ENCODE measurements around the gene DAND5. TPM values are rescaled to one million over a fixed set of nuclear protein-coding genes. Genes with fewer than 3 reads are reported as not detected.
A peak's percentile ranks its signal among the peaks of the same experiment; 100 is the strongest.
"Not testable (repeated sequence)": the region's sequence is repeated elsewhere in the genome, so short reads cannot be mapped to it uniquely, and the experiment has no call there.

Gene DAND5
- total RNA-seq, 2 experiments from 2014 or later, result 0.13 to 0.15 TPM

DNA sequence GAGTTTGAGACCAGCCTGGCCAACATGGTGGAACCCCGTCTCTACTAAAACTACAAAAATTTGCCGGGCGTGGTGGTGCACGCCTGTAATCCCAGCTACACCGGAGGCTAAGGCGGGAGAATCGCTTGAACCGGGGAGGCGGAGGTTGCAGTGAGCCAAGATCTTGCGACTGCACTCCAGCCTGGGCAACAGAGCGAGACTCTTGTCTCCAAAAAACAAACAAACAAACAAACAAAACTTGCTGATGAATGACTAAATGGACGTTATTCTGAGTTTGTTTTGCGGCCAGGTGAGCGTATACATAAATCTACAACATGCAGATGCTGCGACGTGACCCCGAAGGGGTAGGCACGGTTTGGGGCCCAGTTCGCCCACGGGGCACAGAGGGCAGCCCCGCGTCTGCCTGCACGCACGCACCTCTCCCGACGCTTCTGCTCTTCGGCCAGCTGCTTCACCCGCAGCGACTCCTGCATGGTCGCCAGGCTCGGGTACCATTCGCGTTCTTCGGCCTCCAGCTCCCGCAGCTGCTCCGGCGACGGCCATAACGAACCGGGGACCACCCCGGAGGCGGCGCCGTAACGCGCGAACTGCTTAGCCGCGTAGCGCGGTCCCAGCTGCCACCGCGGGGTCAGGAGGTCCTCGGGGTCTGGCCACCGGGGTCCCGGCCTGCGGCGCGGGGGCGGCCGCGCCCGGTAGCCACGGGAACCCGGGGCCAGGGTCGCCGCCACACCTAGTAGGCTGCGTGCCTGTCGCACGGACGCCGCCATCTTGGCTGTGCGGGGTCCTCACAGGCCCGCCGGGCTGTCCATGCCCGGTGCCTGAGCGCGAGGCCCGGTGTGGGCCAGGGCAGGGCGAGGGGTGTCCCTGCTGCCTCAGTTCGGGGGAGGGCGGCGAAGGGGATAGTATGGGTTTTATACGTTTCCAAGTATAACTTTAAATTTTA lies 12.7 kb upstream of the DAND5 start, which contains the start of gene GADD45GIP1:
Gene GADD45GIP1 (minus strand): TSS at position 778 of the 943 bp plus-strand sequence. CDS start 11 bp downstream, at position 767.
- Mint-ChIP-seq H3K4me1 (peaks cover 34% of the 10 kb centered on the region), H3K4me3 (peak within 1 kb of the TSS; percentile 85), H3K27me3 (peaks cover 2% of the 10 kb centered on the region), H3K9me3 (no peaks in the 10 kb centered on the region), H3K36me3 (ENCODE audit: low read depth) (peaks cover 30% of the 10 kb centered on the region), H3K27ac (peak within 1 kb of the TSS; percentile 93)
- ChIA-PET POLR2A (interaction anchor here (0.8 to 5.1 kb wide), 9 partner anchors 8 to 211 kb away, joined by 3 to 43 read pairs (median 8); partner anchors contain the start of genes CALR, FARSA, GCDH and RAD23A), CTCF (interaction anchor here (0.5 to 5.4 kb wide), 3 partner anchors 8 to 238 kb away, joined by 3 to 45 read pairs (median 3); no protein-coding TSS in a partner anchor)
- DNase-seq, result peak; percentile 86

DNA sequence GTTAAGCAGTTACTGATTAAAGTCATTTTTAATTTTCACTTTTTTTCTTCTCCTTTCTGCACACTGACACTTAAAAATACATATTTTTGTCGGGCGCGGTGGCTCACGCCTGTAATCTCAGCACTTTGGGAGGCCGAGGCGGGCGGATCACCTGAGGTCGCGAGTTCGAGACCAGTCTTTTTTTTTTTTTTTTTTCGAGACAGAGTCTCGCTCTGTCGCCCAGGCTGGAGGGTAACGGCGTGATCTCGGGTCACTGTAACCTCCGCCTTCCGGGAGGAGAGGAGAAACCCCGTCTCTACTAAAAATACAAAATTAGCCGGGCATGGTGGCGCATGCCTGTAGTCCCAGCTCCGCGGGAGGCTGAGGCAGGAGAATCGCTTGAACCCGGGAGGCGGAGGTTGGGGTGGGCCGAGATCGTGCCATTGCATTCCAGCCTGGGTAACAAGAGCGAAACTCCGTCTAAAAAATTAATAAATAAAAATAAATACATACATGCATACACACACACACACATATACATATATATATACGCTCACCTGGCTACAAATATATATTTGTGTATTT lies 11.9 kb upstream of the DAND5 start:
- CTCF ChIA-PET, result interaction anchor here (0.5 to 5.4 kb wide), 3 partner anchors 7 to 237 kb away, joined by 3 to 45 read pairs (median 4); no protein-coding TSS in a partner anchor
- DNase-seq, H3K9me3 Mint-ChIP-seq, H3K27me3 Mint-ChIP-seq: not testable (repeated sequence)
- Mint-ChIP-seq H3K4me1 (peaks cover 34% of the 10 kb centered on the region), H3K27ac (peak overlapping the region; percentile 93), H3K4me3 (peak overlapping the region; percentile 83), H3K36me3 (ENCODE audit: low read depth) (peaks cover 24% of the 10 kb centered on the region)
- POLR2A ChIA-PET, result interaction anchor here (1.0 to 5.1 kb wide), 7 partner anchors 11 to 210 kb away, joined by 3 to 43 read pairs (median 8); partner anchors contain the start of genes CALR, FARSA, GCDH and RAD23A

DNA sequence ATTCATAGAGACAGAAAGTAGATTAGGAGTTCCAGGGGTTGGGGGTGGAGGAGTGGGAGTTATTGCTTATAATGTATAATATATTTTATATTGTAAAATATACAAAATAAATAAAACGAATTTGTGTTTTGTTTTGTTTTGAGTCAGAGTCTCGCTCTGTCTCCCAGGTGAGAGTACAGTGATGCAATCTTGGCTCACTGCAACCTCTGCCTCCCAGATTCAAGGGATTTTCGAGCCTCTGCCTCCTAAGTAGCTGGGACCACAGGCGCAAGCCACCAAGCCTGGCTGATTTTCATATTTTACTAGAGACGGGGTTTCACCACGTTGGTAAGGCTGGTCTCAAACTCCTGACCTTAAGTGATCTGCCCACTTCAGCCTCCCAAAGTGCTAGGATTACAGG lies 9.9 kb upstream of the DAND5 start:
- no peaks in the 10 kb centered on the region for H3K9me3 Mint-ChIP-seq
- H3K27ac Mint-ChIP-seq, result no peak overlapping the region
- peaks cover 9% of the 10 kb centered on the region for H3K36me3 Mint-ChIP-seq (ENCODE audit: low read depth)
- POLR2A ChIA-PET, result no interaction called here
- no peak overlapping the region for H3K4me3 Mint-ChIP-seq
- CTCF ChIA-PET, result no interaction called here
- DNase-seq, result no peak
- peaks cover 25% of the 10 kb centered on the region for H3K4me1 Mint-ChIP-seq
- H3K27me3 Mint-ChIP-seq, result peaks cover 7% of the 10 kb centered on the region

DNA sequence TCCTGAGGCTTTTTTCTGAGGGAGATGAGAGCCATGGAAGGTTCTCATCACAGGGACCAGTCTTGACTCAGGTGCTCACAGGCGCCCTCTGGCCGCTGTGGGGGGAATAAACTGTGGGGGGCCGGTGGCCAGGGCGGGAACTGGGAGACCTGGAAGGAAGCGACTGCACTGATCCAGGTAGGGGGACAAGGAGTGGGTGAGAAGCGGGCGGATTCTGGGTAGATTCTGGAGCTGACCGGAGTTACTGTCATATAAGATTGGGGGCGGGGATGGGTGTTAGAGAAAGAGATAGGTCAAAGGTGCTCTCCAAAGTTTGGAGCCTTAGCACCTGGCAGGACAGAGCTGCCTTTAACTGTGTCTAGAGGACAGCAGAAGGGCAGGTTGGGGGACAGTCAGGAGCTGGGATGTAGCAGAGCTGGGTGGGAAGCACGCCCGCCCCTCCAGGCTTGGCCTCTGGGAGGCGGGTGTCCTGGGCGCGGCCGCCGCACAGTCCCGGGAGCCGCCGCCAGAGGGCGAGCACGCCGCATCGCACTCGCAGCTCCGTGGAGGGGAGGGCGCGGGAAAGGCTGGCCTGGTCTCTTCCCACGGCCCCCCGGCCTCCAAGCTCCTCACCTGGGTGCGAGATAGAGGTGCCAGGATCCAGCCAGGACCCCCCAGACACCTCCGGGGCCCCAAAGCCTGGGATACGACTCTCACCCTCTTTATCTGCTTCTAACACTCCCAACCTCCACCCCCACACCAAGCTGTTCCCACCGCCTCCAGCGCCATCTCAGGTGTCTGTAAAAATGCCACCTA lies 4.2 kb upstream of the DAND5 start:
- DNase-seq, result peak; percentile 85
- Mint-ChIP-seq H3K36me3 (ENCODE audit: low read depth) (no peaks in the 10 kb centered on the region), H3K4me3 (peak overlapping the region; percentile 90), H3K27ac (peak overlapping the region; percentile 79), H3K27me3 (peaks cover 5% of the 10 kb centered on the region), H3K4me1 (peaks cover 8% of the 10 kb centered on the region), H3K9me3 (no peaks in the 10 kb centered on the region)
- ChIA-PET CTCF (interaction anchor here (0.5 to 5.8 kb wide), 71 partner anchors 11 to 1064 kb away, joined by 3 to 88 read pairs (median 4); partner anchors contain the start of genes CALR, DHPS, DNASE2 and FARSA), POLR2A (interaction anchor here (0.8 to 2.1 kb wide), 14 partner anchors 10 to 313 kb away, joined by 3 to 13 read pairs (median 4); partner anchors contain the start of genes CALR, FARSA, GCDH and RAD23A)

DNA sequence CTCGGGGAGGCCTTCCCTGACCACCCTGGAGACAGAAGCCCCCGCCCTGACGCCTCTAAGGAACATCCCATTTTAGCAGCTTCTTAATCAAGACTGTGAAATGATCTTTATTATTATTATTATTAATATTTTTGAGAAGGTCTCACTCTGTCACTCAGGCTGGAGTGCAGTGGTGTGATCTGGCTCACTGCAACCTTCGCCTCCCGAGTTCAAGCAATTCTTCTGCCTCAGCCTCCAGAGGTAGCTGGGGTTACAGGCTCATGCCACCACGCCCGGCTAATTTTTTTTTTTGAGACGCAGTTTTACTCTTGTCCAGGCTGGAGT lies 3.6 kb upstream of the DAND5 start:
- Mint-ChIP-seq H3K9me3 (no peaks in the 10 kb centered on the region), H3K4me1 (peaks cover 8% of the 10 kb centered on the region), H3K27me3 (peaks cover 5% of the 10 kb centered on the region), H3K36me3 (ENCODE audit: low read depth) (no peaks in the 10 kb centered on the region), H3K4me3 (peak overlapping the region; percentile 53), H3K27ac (no peak overlapping the region)
- ChIA-PET POLR2A (interaction anchor here (0.8 to 2.1 kb wide), 14 partner anchors 11 to 312 kb away, joined by 3 to 13 read pairs (median 4); partner anchors contain the start of genes CALR, FARSA, GCDH and RAD23A), CTCF (interaction anchor here (0.5 to 5.8 kb wide), 65 partner anchors 11 to 1064 kb away, joined by 3 to 88 read pairs (median 4); partner anchors contain the start of genes CALR, DHPS, DNASE2 and FARSA)
- DNase-seq, result no peak

DNA sequence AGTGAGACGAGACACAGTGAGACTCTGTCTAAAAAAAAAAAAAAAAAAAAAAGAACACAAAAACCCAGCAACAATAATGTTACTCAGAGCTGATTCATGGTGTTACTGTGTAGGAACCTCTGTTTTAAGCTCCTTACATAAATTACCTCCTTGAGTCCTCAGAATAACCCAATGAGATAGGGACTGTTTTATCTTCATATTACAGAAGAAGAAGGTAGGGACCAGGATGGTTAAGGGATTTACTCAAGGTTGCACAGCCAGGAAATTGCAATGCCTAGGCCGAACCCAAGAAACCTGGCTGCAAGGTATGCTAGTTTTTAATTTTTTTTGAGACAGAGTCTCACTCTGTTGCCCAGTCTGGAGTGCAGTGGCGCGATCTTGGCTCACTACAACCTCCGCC lies 1.5 kb upstream of the DAND5 start:
- CTCF ChIA-PET, result interaction anchor here (0.7 to 5.8 kb wide), 9 partner anchors 9 to 871 kb away, joined by 3 to 88 read pairs (median 3); no protein-coding TSS in a partner anchor
- Mint-ChIP-seq H3K4me1 (peaks cover 8% of the 10 kb centered on the region), H3K9me3 (no peaks in the 10 kb centered on the region), H3K4me3 (no peak overlapping the region), H3K27me3 (peaks cover 3% of the 10 kb centered on the region), H3K36me3 (ENCODE audit: low read depth) (no peaks in the 10 kb centered on the region), H3K27ac (no peak overlapping the region)
- POLR2A ChIA-PET, result interaction anchor here (1.0 kb wide), 1 partner anchor 125 kb away, joined by 3 read pairs; no protein-coding TSS in a partner anchor
- DNase-seq, result no peak

DNA sequence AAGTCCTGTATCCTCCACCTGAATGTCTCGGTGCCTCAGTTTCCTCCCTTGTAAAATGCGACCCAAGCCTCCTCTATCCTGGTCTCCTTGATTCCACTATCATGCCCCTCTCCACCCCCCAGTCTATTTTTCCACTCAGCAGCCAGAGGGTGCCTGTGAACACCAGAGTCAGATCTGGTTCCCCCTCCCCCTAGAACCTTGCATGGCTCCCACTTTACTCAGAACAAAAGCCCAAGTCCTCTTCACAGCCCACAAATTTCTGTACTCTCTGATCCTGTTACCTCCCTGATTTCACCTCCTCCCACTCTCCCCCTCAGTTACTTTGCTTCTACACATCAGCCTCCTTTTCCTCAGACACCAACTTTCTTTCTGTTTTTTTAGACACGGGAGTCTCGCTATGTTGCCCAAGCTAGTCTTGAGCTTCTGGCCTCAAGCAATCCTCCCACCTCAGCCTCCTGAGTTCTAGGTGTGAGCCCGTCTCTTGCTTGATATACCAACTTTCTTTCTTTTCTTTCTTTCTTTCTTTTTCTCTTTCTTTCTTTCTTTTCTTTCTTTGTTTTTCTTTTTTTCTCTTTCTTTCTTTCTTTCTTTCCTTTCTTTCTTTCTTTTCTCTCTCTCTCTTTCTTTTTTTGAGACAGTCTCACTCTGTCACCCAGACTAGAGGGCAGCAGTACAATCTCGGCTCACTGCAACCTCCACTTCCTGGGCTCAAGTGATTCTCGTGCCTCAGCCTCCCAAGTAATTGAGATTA lies 869 bp downstream of the DAND5 start:
- ChIA-PET POLR2A (no interaction called here), CTCF (interaction anchor here (5.8 kb wide), 1 partner anchor 7 kb away, joined by 88 read pairs; no protein-coding TSS in a partner anchor)
- no peaks in the 10 kb centered on the region for H3K27me3 Mint-ChIP-seq
- no peak overlapping the region for H3K4me3 Mint-ChIP-seq
- H3K36me3 Mint-ChIP-seq (ENCODE audit: low read depth), result no peaks in the 10 kb centered on the region
- H3K27ac Mint-ChIP-seq, result no peak overlapping the region
- no peaks in the 10 kb centered on the region for H3K9me3 Mint-ChIP-seq
- DNase-seq, result no peak
- peaks cover 4% of the 10 kb centered on the region for H3K4me1 Mint-ChIP-seq

DNA sequence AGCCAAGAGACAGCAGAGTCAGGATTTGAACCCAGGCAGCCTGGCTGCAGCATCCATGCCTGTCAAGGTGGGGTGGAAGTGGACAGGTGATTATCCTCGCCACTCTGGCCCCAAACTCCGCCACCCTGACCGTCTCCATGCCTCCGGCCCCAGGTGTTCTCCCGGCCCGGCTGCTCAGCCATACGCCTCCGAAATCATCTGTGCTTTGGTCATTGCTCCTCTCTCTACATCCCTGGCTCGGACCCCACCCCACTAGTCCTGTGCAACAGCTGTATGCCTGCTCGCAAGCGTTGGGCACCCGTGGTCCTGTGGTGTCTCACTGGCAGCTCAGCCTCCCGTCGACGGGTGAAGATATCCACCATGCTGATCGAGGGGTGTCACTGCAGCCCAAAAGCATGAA lies 3.9 kb downstream of the DAND5 start:
- H3K4me3 Mint-ChIP-seq, result no peak overlapping the region
- CTCF ChIA-PET, result interaction anchor here (3.1 to 7.7 kb wide), 2 partner anchors 6 to 88 kb away, joined by 10 to 88 read pairs; partner anchors contain the start of gene DAND5

DNA sequence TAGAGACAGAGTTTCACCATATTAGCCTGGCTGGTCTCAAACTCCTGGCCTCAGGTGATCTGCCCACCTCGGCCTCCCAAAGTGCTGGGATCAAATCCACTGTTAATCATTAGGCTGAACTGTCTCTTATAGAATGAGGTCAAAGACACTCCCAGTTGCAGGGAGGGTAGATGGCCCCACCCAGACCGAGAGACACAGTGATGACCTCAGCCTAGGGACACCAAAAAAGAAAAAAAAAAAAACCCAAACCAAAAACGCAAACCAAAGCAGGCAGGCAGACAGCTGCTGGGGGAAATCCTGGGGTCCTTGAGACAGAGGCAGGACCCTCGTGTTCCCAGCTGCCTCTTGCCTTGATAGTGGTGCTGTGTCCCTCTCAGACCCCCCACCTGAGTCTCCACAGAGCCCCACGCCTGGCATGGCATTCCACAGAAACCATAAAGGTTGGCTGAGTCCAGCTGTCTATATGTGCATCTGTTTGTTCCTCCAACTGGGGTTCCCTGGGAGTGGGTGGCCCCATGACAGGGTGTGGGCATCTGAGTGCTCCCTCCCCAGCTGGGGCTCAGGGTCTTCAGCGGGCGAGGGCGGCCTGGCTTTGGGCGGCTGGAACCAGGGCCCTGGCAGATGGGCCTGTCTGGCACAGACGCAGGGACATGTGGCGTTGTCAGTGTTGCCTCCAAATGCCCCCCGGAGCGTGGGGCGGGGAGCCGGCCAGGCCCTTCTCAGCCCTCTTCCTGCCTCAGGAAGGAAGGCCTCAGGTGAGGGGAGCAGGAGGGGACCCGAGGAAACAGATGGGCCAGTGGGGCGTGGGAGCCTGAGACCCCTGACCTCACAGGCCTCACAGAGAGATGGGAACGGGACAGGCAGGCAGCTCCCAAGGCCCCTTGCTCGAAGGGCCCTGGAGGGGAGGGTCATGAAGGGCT lies 5.2 kb downstream of the DAND5 start:
- Mint-ChIP-seq H3K27ac (no peak overlapping the region), H3K4me3 (no peak overlapping the region), H3K36me3 (ENCODE audit: low read depth) (no peaks in the 10 kb centered on the region), H3K9me3 (no peaks in the 10 kb centered on the region), H3K27me3 (peaks cover 5% of the 10 kb centered on the region), H3K4me1 (no peaks in the 10 kb centered on the region)
- ChIA-PET CTCF (interaction anchor here (1.6 to 7.7 kb wide), 4 partner anchors 7 to 121 kb away, joined by 4 to 88 read pairs (median 38); partner anchors contain the start of gene DAND5), POLR2A (interaction anchor here (0.6 to 0.8 kb wide), 2 partner anchors 11 to 183 kb away, joined by 3 read pairs; no protein-coding TSS in a partner anchor)
- DNase-seq, result no peak

More for the DNA sequence above, 3.9 kb downstream of the DAND5 start:
- H3K4me1 Mint-ChIP-seq, result no peaks in the 10 kb centered on the region
- H3K9me3 Mint-ChIP-seq, result no peaks in the 10 kb centered on the region
- no peaks in the 10 kb centered on the region for H3K36me3 Mint-ChIP-seq (ENCODE audit: low read depth)
- no peak for DNase-seq
- H3K27me3 Mint-ChIP-seq, result peaks cover 5% of the 10 kb centered on the region
- POLR2A ChIA-PET, result no interaction called here
- no peak overlapping the region for H3K27ac Mint-ChIP-seq

DNA sequence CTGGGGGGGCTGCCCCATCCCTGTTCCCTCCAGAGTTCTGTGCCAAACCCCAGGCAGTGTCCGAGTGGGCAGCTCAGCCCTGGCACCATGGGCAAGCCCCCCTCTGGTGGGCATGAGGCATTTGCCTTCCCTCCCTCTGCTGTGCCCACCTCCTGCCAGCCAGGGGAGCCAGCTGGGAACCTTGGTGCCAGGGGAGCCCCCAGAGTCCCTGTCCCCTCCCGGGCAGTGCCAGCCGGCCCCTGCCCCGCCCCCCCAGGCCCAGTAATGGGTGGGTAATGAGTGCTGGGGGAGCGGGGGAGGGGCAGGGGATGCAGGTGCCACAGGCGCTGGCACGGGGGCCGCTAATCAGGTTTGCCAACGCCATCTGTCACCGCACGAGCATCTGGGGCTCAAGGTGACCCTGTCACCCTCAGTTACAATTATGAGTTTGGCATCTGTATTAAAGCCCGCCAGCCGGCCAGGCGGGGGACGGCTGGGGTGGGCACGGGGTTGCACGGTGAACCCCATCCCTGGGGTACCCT lies 5.9 kb downstream of the DAND5 start:
- Mint-ChIP-seq H3K36me3 (ENCODE audit: low read depth) (no peaks in the 10 kb centered on the region), H3K27ac (no peak overlapping the region), H3K9me3 (no peaks in the 10 kb centered on the region), H3K4me3 (no peak overlapping the region), H3K4me1 (no peaks in the 10 kb centered on the region), H3K27me3 (peaks cover 5% of the 10 kb centered on the region)
- DNase-seq, result no peak
- POLR2A ChIA-PET, result interaction anchor here (0.6 to 0.8 kb wide), 2 partner anchors 11 to 182 kb away, joined by 3 read pairs; no protein-coding TSS in a partner anchor
- CTCF ChIA-PET, result interaction anchor here (1.6 to 7.7 kb wide), 5 partner anchors 8 to 120 kb away, joined by 4 to 88 read pairs (median 56); partner anchors contain the start of gene DAND5
